Naive thymus-derived CD8-positive, alpha-beta T cell (primary cell): ENCODE measurements around the gene CCDC33. TPM values are rescaled to one million over a fixed set of nuclear protein-coding genes. Genes with fewer than 3 reads are reported as not detected.

Experiments used
- ATAC-seq, 2 donors: fragments of 150-1000 bp; cut with Tn5 transposase in 1 of 2; sonication (Bioruptor Pico), chemical (Tn5 transposase) in 1 of 2; 1 replicate in 1 of 2; 2 replicates in 1 of 2; pipeline ENCODE4 v1.10.0; 2021; ENCODE audit warnings: mild to moderate bottlenecking in 2 of 2, moderate library complexity in 2 of 2
- POLR2A ChIA-PET: fragments of 350-600 bp; sonication (Branson Sonifier 250); formaldehyde crosslinking; loops from one replicate; lab custom pipeline; 2021; ENCODE audit warnings: antibody characterized with exemption; lab: Charles Lee
- DNase-seq, 10 donors: peaks; one replicate each; pipeline versions ENCODE4 v3.0.0 to v3.0.0-alpha.2; 2020 to 2022
- H3K27ac Mint-ChIP-seq, 10 donors: one replicate each; pipeline ENCODE4 v1.8.0; 2020 to 2022; ENCODE audit warnings: mild to moderate bottlenecking in 10 of 10, mixed read lengths in 10 of 10, moderate library complexity in 4 of 10, inconsistent platforms in 1 of 10
- H3K27me3 Mint-ChIP-seq, 5 donors: one replicate each; pipeline ENCODE4 v1.8.0; 2021 to 2022; ENCODE audit warnings: mixed read lengths in 5 of 5
- H3K36me3 Mint-ChIP-seq, 3 donors: one replicate each; pipeline ENCODE4 v1.8.0; 2020 to 2022; ENCODE audit warnings: mixed read lengths in 3 of 3, mild to moderate bottlenecking in 2 of 3, inconsistent platforms in 1 of 3
- H3K4me1 Mint-ChIP-seq, 4 donors: one replicate each; pipeline ENCODE4 v1.8.0; 2021 to 2022; ENCODE audit warnings: mixed read lengths in 4 of 4
- H3K4me3 Mint-ChIP-seq, 10 donors: one replicate each; pipeline ENCODE4 v1.8.0; 2020 to 2022; ENCODE audit warnings: mild to moderate bottlenecking in 10 of 10, mixed read lengths in 10 of 10, moderate library complexity in 6 of 10, inconsistent platforms in 1 of 10
- H3K9me3 Mint-ChIP-seq, 9 donors: one replicate each; pipeline ENCODE4 v1.8.0; 2020 to 2022; ENCODE audit warnings: mixed read lengths in 9 of 9, mild to moderate bottlenecking in 3 of 9, inconsistent platforms in 1 of 9, moderate library complexity in 1 of 9
- polyA plus RNA-seq, 3 donors: library from polyadenylated mRNA; unstranded; fragments of 300-500 nt; fragmentation: Illumina TruSeq; gene quantifications; one replicate each; pipeline ENCODE4 v1.2.3, GENCODE V29; 2021
- total RNA-seq, 8 experiments: library from RNA in 2 of 8; stranded (reverse) in 2 of 8; gene quantifications; one replicate each; pipeline ENCODE4 v1.2.3 and lab custom pipeline; 2021 to 2026

The CCDC33 gene
- total and polyA plus RNA-seq, 5 experiments from 2014 or later, result not detected

GRCh38 chr15:74211656-74212055 is 24.5 kb upstream of the CCDC33 start:
- DNase-seq (no peak), ATAC-seq (no peak)
- H3K27me3 Mint-ChIP-seq, result peaks cover 0 to 17% (median 10%) of the 10 kb centered on the region in 5 donors
- POLR2A ChIA-PET, result no interaction called here
- no peaks in the 10 kb centered on the region for H3K36me3 Mint-ChIP-seq
- peak overlapping the region in 3 of 10 donors; percentile 18 to 33 (median 28) for H3K27ac Mint-ChIP-seq
- H3K4me1 Mint-ChIP-seq, result peaks cover 0 to 3% (median 0%) of the 10 kb centered on the region in 4 donors
- H3K4me3 Mint-ChIP-seq, result no peak overlapping the region
- peaks cover 0 to 2% (median 0%) of the 10 kb centered on the region in 9 donors for H3K9me3 Mint-ChIP-seq

GRCh38 chr15:74212494-74212893 is 23.6 kb upstream of the CCDC33 start:
- Mint-ChIP-seq H3K9me3 (peaks cover 0 to 2% (median 0%) of the 10 kb centered on the region in 9 donors), H3K4me1 (peaks cover 0 to 3% (median 0%) of the 10 kb centered on the region in 4 donors), H3K36me3 (no peaks in the 10 kb centered on the region), H3K27ac (no peak overlapping the region), H3K27me3 (peaks cover 0 to 13% (median 10%) of the 10 kb centered on the region in 5 donors), H3K4me3 (no peak overlapping the region)
- ATAC-seq (no peak), DNase-seq (no peak)
- POLR2A ChIA-PET, result no interaction called here

GRCh38 chr15:74213858-74214284 is 22.3 kb upstream of the CCDC33 start:
- Mint-ChIP-seq H3K27ac (no peak overlapping the region), H3K4me3 (no peak overlapping the region), H3K27me3 (peaks cover 0 to 16% (median 7%) of the 10 kb centered on the region in 5 donors), H3K4me1 (peaks cover 0 to 5% (median 0%) of the 10 kb centered on the region in 4 donors), H3K36me3 (no peaks in the 10 kb centered on the region), H3K9me3 (peaks cover 0 to 2% (median 0%) of the 10 kb centered on the region in 9 donors)
- POLR2A ChIA-PET, result no interaction called here
- no peak for DNase-seq
- ATAC-seq, result no peak

- DNase-seq, result no peak
- POLR2A ChIA-PET, result no interaction called here
- H3K27ac Mint-ChIP-seq, result peak overlapping the region in 1 of 10 donors; percentile 26
Measured at GRCh38 chr15:74214324-74215021, 21.7 kb upstream of the CCDC33 start.

GRCh38 chr15:74215958-74216357 is 20.2 kb upstream of the CCDC33 start:
- no peak overlapping the region for H3K27ac Mint-ChIP-seq
- no peak overlapping the region for H3K4me3 Mint-ChIP-seq
- DNase-seq, result no peak
- POLR2A ChIA-PET, result no interaction called here
- H3K27me3 Mint-ChIP-seq, result peaks cover 2 to 36% (median 13%) of the 10 kb centered on the region in 5 donors
- ATAC-seq, result no peak
- H3K9me3 Mint-ChIP-seq, result no peaks in the 10 kb centered on the region
- no peaks in the 10 kb centered on the region for H3K36me3 Mint-ChIP-seq
- H3K4me1 Mint-ChIP-seq, result peaks cover 0 to 6% (median 0%) of the 10 kb centered on the region in 4 donors

More at GRCh38 chr15:74214324-74215021, 21.7 kb upstream of the CCDC33 start:
- peaks cover 0 to 2% (median 0%) of the 10 kb centered on the region in 9 donors for H3K9me3 Mint-ChIP-seq
- no peak for ATAC-seq
- H3K27me3 Mint-ChIP-seq, result peaks cover 0 to 21% (median 8%) of the 10 kb centered on the region in 5 donors
- H3K4me1 Mint-ChIP-seq, result peaks cover 0 to 3% (median 0%) of the 10 kb centered on the region in 4 donors
- no peaks in the 10 kb centered on the region for H3K36me3 Mint-ChIP-seq
- H3K4me3 Mint-ChIP-seq, result no peak overlapping the region

- H3K9me3 Mint-ChIP-seq, result no peaks in the 10 kb centered on the region
- no peaks in the 10 kb centered on the region for H3K36me3 Mint-ChIP-seq
- POLR2A ChIA-PET, result no interaction called here
- peaks cover 0 to 5% (median under 1%) of the 10 kb centered on the region in 4 donors for H3K4me1 Mint-ChIP-seq
- ATAC-seq (no peak), DNase-seq (no peak)
- H3K27ac Mint-ChIP-seq, result no peak overlapping the region
- H3K27me3 Mint-ChIP-seq, result peaks cover 2 to 36% (median 15%) of the 10 kb centered on the region in 5 donors
- no peak overlapping the region for H3K4me3 Mint-ChIP-seq
Measured at GRCh38 chr15:74216949-74217348, 19.2 kb upstream of the CCDC33 start.

GRCh38 chr15:74217907-74218885 is 17.9 kb upstream of the CCDC33 start:
- peak overlapping the region in 1 of 10 donors; percentile 63 for H3K27ac Mint-ChIP-seq
- ATAC-seq, result no peak

GRCh38 chr15:74220475-74221248 is 15.5 kb upstream of the CCDC33 start:
- no peak for DNase-seq
- no peak overlapping the region for H3K4me3 Mint-ChIP-seq
- peaks cover 2 to 36% (median 10%) of the 10 kb centered on the region in 5 donors for H3K27me3 Mint-ChIP-seq
- no peak overlapping the region for H3K27ac Mint-ChIP-seq
- POLR2A ChIA-PET, result no interaction called here
- H3K4me1 Mint-ChIP-seq, result peaks cover 9 to 26% (median 17%) of the 10 kb centered on the region in 4 donors
- H3K9me3 Mint-ChIP-seq, result no peaks in the 10 kb centered on the region
- no peaks in the 10 kb centered on the region for H3K36me3 Mint-ChIP-seq
- ATAC-seq, result no peak

More at GRCh38 chr15:74217907-74218885, 17.9 kb upstream of the CCDC33 start:
- H3K9me3 Mint-ChIP-seq, result no peaks in the 10 kb centered on the region
- DNase-seq, result no peak
- no peaks in the 10 kb centered on the region for H3K36me3 Mint-ChIP-seq
- H3K4me3 Mint-ChIP-seq, result no peak overlapping the region
- POLR2A ChIA-PET, result interaction anchor here (0.6 kb wide), 1 partner anchor 8 kb away, joined by 3 read pairs; no protein-coding TSS in a partner anchor
- H3K27me3 Mint-ChIP-seq, result peaks cover 2 to 36% (median 16%) of the 10 kb centered on the region in 5 donors
- peaks cover 2 to 8% (median 5%) of the 10 kb centered on the region in 4 donors for H3K4me1 Mint-ChIP-seq

- H3K36me3 Mint-ChIP-seq, result no peaks in the 10 kb centered on the region
- no peaks in the 10 kb centered on the region for H3K9me3 Mint-ChIP-seq
- H3K4me1 Mint-ChIP-seq, result peaks cover 9 to 29% (median 17%) of the 10 kb centered on the region in 4 donors
- no peak overlapping the region for H3K4me3 Mint-ChIP-seq
- ATAC-seq (no peak), DNase-seq (no peak)
- H3K27me3 Mint-ChIP-seq, result peaks cover 2 to 35% (median 10%) of the 10 kb centered on the region in 5 donors
- no peak overlapping the region for H3K27ac Mint-ChIP-seq
- POLR2A ChIA-PET, result no interaction called here
Measured at GRCh38 chr15:74221399-74222239, 14.5 kb upstream of the CCDC33 start.

- Mint-ChIP-seq H3K27ac (peak overlapping the region in 2 of 10 donors; percentile 47 to 96), H3K4me1 (peaks cover 9 to 29% (median 17%) of the 10 kb centered on the region in 4 donors), H3K36me3 (no peaks in the 10 kb centered on the region), H3K9me3 (no peaks in the 10 kb centered on the region), H3K4me3 (peak overlapping the region in 1 of 10 donors; percentile 70), H3K27me3 (peaks cover 2 to 27% (median 10%) of the 10 kb centered on the region in 5 donors)
- DNase-seq (no peak), ATAC-seq (no peak)
- POLR2A ChIA-PET, result interaction anchor here (0.6 kb wide), 1 partner anchor 725 kb away, joined by 4 read pairs; no protein-coding TSS in a partner anchor
Measured at GRCh38 chr15:74222240-74223119, 13.6 kb upstream of the CCDC33 start.
